HL-60/S4 treated with phorbol 12-myristate 13-acetate at 8.2 ng/mL for 4 days and 3 days (cell line): ENCODE measurements around the gene BABAM2.
"Not testable (repeated sequence)": the region's sequence is repeated elsewhere in the genome, so short reads cannot be mapped to it uniquely, and the experiment has no call there.

ENCODE experiments used
- in situ Hi-C: fragments of 300-500 bp; cut with MboI; formaldehyde crosslinking; loops from 2 replicates; pipeline ENCODE4 v1.15.0; 2022; ENCODE audit warnings: low sequenced_read_pairs

The BABAM2 gene

GRCh38 chr2:28018474-28018873 is 127.9 kb downstream of the BABAM2 start:
- in situ Hi-C loops: not testable (repeated sequence)

GRCh38 chr2:28019521-28019920 is 129.0 kb downstream of the BABAM2 start:
- in situ Hi-C loops: not testable (repeated sequence)

GRCh38 chr2:28021898-28022297 is 131.4 kb downstream of the BABAM2 start:
- in situ Hi-C loops: no loop called here

GRCh38 chr2:28025123-28025522 is 134.6 kb downstream of the BABAM2 start:
- in situ Hi-C loops: no loop called here

- in situ Hi-C loops: not testable (repeated sequence)
These were observed 135.7 kb downstream of the BABAM2 start for GRCh38 chr2:28026230-28026629.

GRCh38 chr2:28028025-28028424 is 137.5 kb downstream of the BABAM2 start:
- in situ Hi-C loops: no loop called here

GRCh38 chr2:28030600-28030999 is 140.1 kb downstream of the BABAM2 start:
- in situ Hi-C loops: no loop called here

- in situ Hi-C loops: no loop called here
These were observed 142.3 kb downstream of the BABAM2 start for GRCh38 chr2:28032816-28033215.

- in situ Hi-C loops: no loop called here
These were observed 144.2 kb downstream of the BABAM2 start for GRCh38 chr2:28034696-28035095.

GRCh38 chr2:28035163-28035690 is 144.7 kb downstream of the BABAM2 start:
- in situ Hi-C loops: no loop called here

- in situ Hi-C loops: no loop called here
These were observed 145.3 kb downstream of the BABAM2 start for GRCh38 chr2:28035816-28036215.

- in situ Hi-C loops: no loop called here
These were observed 145.8 kb downstream of the BABAM2 start for GRCh38 chr2:28036307-28036706.

GRCh38 chr2:28038722-28039121 is 148.2 kb downstream of the BABAM2 start:
- in situ Hi-C loops: no loop called here

- in situ Hi-C loops: no loop called here
These were observed 155.3 kb downstream of the BABAM2 start for GRCh38 chr2:28045676-28046351.

GRCh38 chr2:28046921-28047320 is 156.4 kb downstream of the BABAM2 start:
- in situ Hi-C loops: no loop called here

- in situ Hi-C loops: no loop called here
These were observed 157.2 kb downstream of the BABAM2 start for GRCh38 chr2:28047681-28048080.

- in situ Hi-C loops: no loop called here
These were observed 157.8 kb downstream of the BABAM2 start for GRCh38 chr2:28048341-28048740.

- in situ Hi-C loops: no loop called here
These were observed 158.9 kb downstream of the BABAM2 start for GRCh38 chr2:28049416-28049815.

- in situ Hi-C loops: no loop called here
These were observed 159.4 kb downstream of the BABAM2 start for GRCh38 chr2:28049899-28050298.

GRCh38 chr2:28052691-28053090 is 162.2 kb downstream of the BABAM2 start:
- in situ Hi-C loops: no loop called here

- in situ Hi-C loops: no loop called here
These were observed 163.1 kb downstream of the BABAM2 start for GRCh38 chr2:28053597-28053996.

GRCh38 chr2:28054916-28055315 is 164.4 kb downstream of the BABAM2 start:
- in situ Hi-C loops: no loop called here
